Measurements from ENCODE around the gene TTYH3. TPM values are rescaled to one million over a fixed set of nuclear protein-coding genes. Genes with fewer than 3 reads are reported as not detected.

The TTYH3 gene
- total RNA-seq, 6 experiments from 2014 or later = 117 to 147 (median 123) TPM

- Mint-ChIP-seq H3K36me3 (ENCODE audit: low read depth) (peaks cover 5% of the 10 kb centered on the region; the same call in 1 of the 2 replicates), H3K4me1 (ENCODE audit: low read depth) (no peaks in the 10 kb centered on the region), H3K27ac (no peak overlapping the region), H3K9me3 (no peaks in the 10 kb centered on the region), H3K27me3 (ENCODE audit: insufficient read depth) (no peaks in the 10 kb centered on the region; the same call in 1 of the 2 replicates), H3K4me3 (no peak overlapping the region)
- no peak for DNase-seq
- TF ChIP-seq, protein P1, sequence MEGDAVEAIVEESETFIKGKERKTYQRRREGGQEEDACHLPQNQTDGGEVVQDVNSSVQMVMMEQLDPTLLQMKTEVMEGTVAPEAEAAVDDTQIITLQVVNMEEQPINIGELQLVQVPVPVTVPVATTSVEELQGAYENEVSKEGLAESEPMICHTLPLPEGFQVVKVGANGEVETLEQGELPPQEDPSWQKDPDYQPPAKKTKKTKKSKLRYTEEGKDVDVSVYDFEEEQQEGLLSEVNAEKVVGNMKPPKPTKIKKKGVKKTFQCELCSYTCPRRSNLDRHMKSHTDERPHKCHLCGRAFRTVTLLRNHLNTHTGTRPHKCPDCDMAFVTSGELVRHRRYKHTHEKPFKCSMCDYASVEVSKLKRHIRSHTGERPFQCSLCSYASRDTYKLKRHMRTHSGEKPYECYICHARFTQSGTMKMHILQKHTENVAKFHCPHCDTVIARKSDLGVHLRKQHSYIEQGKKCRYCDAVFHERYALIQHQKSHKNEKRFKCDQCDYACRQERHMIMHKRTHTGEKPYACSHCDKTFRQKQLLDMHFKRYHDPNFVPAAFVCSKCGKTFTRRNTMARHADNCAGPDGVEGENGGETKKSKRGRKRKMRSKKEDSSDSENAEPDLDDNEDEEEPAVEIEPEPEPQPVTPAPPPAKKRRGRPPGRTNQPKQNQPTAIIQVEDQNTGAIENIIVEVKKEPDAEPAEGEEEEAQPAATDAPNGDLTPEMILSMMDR (IDR thresholded peaks at IDR 0.05) = no peak
Observed at GRCh38 chr7:2593036-2593727, 38.6 kb upstream of the TTYH3 start.

DNA sequence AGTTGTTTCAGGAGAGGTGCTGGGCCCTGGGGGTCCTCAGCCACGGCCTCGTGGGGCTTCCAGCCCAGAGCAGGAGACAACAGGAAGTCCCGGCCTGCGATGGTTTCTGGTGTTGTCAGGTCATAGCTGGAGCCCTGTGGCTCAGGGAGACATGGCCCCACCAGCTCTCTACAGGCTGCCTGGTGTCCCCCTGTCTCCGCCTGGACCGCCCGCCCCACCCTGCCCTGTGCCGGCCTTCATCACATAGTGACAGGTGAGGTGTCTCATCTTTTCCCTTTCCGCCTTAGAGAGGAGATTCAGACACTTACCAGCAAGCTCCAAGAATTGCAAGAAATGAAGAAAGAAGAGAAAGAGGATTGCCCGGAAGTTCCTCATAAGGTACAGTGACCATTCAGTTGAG, 37.2 kb upstream of the TTYH3 start:
- Mint-ChIP-seq H3K9me3 (no peaks in the 10 kb centered on the region), H3K27ac (no peak overlapping the region), H3K27me3 (ENCODE audit: insufficient read depth) (no peaks in the 10 kb centered on the region; the same call in 1 of the 2 replicates), H3K4me3 (no peak overlapping the region), H3K36me3 (ENCODE audit: low read depth) (peaks cover 10% of the 10 kb centered on the region), H3K4me1 (ENCODE audit: low read depth) (no peaks in the 10 kb centered on the region)
- TF ChIP-seq, protein P1 (IDR thresholded peaks at IDR 0.05) = no peak
- DNase-seq = no peak

DNA sequence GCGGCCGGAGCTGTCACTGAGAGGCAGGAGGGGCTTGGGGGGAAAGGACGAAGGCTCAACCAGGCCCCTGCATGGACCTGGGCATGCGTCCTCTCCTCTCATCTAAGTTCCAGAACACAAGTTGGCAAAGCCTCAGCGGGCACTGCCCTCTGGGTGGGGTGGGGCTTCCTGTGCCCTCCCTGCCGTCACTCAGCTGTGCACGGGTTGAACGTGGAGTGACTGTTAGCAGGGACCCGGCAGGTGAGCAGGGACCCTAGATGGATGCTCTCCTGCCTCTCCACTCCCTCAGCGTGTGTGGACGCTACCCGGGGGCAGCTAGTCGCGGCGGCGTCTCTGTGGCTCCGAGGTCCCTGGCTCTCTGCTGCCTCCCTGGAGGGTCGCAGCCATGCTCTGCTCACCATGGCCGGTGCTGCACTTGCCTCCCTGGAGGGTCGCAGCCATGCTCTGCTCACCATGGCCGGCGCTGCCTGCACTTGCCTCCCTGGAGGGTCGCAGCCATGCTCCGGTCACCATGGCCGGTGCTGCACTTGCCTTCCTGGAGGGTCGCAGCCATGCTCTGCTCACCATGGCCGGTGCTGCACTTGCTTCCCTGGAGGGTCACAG, 36.4 kb upstream of the TTYH3 start:
- Mint-ChIP-seq H3K27ac (no peak overlapping the region), H3K4me1 (ENCODE audit: low read depth) (no peaks in the 10 kb centered on the region), H3K27me3 (ENCODE audit: insufficient read depth) (no peaks in the 10 kb centered on the region; the same call in 1 of the 2 replicates), H3K9me3 (no peaks in the 10 kb centered on the region), H3K36me3 (ENCODE audit: low read depth) (peaks cover 10% of the 10 kb centered on the region), H3K4me3 (no peak overlapping the region)
- no peak for DNase-seq
- TF ChIP-seq, protein P1 (IDR thresholded peaks at IDR 0.05) = no peak

- no peak overlapping the region for H3K27ac Mint-ChIP-seq
- H3K4me3 Mint-ChIP-seq = no peak overlapping the region
- peaks cover 10% of the 10 kb centered on the region for H3K36me3 Mint-ChIP-seq (ENCODE audit: low read depth)
Observed at GRCh38 chr7:2596464-2597272, 35.1 kb upstream of the TTYH3 start.

DNA sequence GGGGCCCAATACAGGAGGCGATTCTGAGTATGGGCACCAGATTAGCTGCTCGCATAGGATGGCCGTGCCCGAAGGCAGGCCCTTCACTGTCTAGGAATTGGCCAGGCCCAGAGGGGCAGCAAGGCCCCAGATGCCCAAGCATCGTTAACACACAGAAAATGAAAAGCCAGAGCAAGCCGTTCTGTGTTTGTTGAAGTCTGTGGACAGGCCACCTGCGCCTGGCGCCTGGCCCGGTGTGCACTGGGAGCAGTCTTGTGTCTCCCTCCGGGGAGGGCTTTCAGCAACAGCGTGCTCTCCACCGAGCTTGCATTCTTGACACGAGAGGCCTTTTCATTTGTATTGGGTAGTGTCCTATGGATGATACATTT, 34.5 kb upstream of the TTYH3 start:
- Mint-ChIP-seq H3K9me3 (no peaks in the 10 kb centered on the region), H3K36me3 (ENCODE audit: low read depth) (peaks cover 13% of the 10 kb centered on the region), H3K27ac (no peak overlapping the region), H3K4me1 (ENCODE audit: low read depth) (no peaks in the 10 kb centered on the region), H3K27me3 (ENCODE audit: insufficient read depth) (no peaks in the 10 kb centered on the region; the same call in 1 of the 2 replicates), H3K4me3 (no peak overlapping the region)
- TF ChIP-seq, protein P1 (IDR thresholded peaks at IDR 0.05) = no peak
- DNase-seq = no peak

More at GRCh38 chr7:2596464-2597272, 35.1 kb upstream of the TTYH3 start:
- no peak for DNase-seq
- H3K27me3 Mint-ChIP-seq (ENCODE audit: insufficient read depth) = no peaks in the 10 kb centered on the region; the same call in 1 of the 2 replicates
- no peaks in the 10 kb centered on the region for H3K9me3 Mint-ChIP-seq
- TF ChIP-seq, protein P1 (IDR thresholded peaks at IDR 0.05) = no peak
- no peaks in the 10 kb centered on the region for H3K4me1 Mint-ChIP-seq (ENCODE audit: low read depth)
